ENCODE measurements around the gene TRIM17. TPM values are rescaled to one million over a fixed set of nuclear protein-coding genes. Genes with fewer than 3 reads are reported as not detected.

TRIM17 gene
- total RNA-seq, 1 donor from 2014 or later = 2.6 TPM

- ATAC-seq = no peak
- H3K4me3 ChIP-seq = no peak overlapping the region
- peak; percentile 45 for DNase-seq
- peaks cover 3% of the 10 kb centered on the region for H3K4me1 ChIP-seq
- H3K27ac ChIP-seq = peak overlapping the region; percentile 24
- no peaks in the 10 kb centered on the region for H3K36me3 ChIP-seq
- peaks cover 5% of the 10 kb centered on the region for H3K27me3 ChIP-seq (ENCODE audit: low read depth)
- TF ChIP-seq CTCF (IDR thresholded peaks at IDR 0.05) = no peak
- no peaks in the 10 kb centered on the region for H3K9me3 ChIP-seq
- intact Hi-C loops (cut with DNase I) = no loop called here
Observed at GRCh38 chr1:228373681-228374571, 42.7 kb downstream of the TRIM17 start.

- no peak overlapping the region for H3K4me3 ChIP-seq
- intact Hi-C loops (cut with DNase I) = no loop called here
- no peaks in the 10 kb centered on the region for H3K4me1 ChIP-seq
- ATAC-seq (no peak), DNase-seq (no peak)
- no peaks in the 10 kb centered on the region for H3K36me3 ChIP-seq
- TF ChIP-seq CTCF (IDR thresholded peaks at IDR 0.05) = no peak
- H3K9me3 ChIP-seq = no peaks in the 10 kb centered on the region
- H3K27ac ChIP-seq = no peak overlapping the region
- H3K27me3 ChIP-seq (ENCODE audit: low read depth) = no peaks in the 10 kb centered on the region
Observed at GRCh38 chr1:228373004-228373680, 43.5 kb downstream of the TRIM17 start.

GRCh38 chr1:228372183-228373003 lies 44.3 kb downstream of the TRIM17 start:
- peak; percentile 13 to 52 for ATAC-seq
- DNase-seq = peak; percentile 52

GRCh38 chr1:228371741-228372182 lies 44.9 kb downstream of the TRIM17 start:
- H3K27ac ChIP-seq = no peak overlapping the region
- no peaks in the 10 kb centered on the region for H3K9me3 ChIP-seq
- no peaks in the 10 kb centered on the region for H3K27me3 ChIP-seq (ENCODE audit: low read depth)
- intact Hi-C loops (cut with DNase I) = no loop called here
- no peaks in the 10 kb centered on the region for H3K36me3 ChIP-seq
- no peak overlapping the region for H3K4me3 ChIP-seq
- no peaks in the 10 kb centered on the region for H3K4me1 ChIP-seq
- ATAC-seq = no peak
- TF ChIP-seq CTCF (IDR thresholded peaks at IDR 0.05) = no peak
- peak; percentile 28 for DNase-seq

More at GRCh38 chr1:228372183-228373003, 44.3 kb downstream of the TRIM17 start:
- H3K4me1 ChIP-seq = no peaks in the 10 kb centered on the region
- no peaks in the 10 kb centered on the region for H3K36me3 ChIP-seq
- H3K27ac ChIP-seq = no peak overlapping the region
- H3K27me3 ChIP-seq (ENCODE audit: low read depth) = no peaks in the 10 kb centered on the region
- no peaks in the 10 kb centered on the region for H3K9me3 ChIP-seq
- no peak for TF ChIP-seq CTCF (IDR thresholded peaks at IDR 0.05)
- H3K4me3 ChIP-seq = no peak overlapping the region
- intact Hi-C loops (cut with DNase I) = no loop called here
